WTC11 (cell line): ENCODE results near the gene SLC38A7. TPM values are rescaled to one million over a fixed set of nuclear protein-coding genes. Genes with fewer than 3 reads are reported as not detected.

Experiments used
- ATAC-seq: fragments of 200-7000 bp; cut with Tn5 transposase; 2 replicates; pipeline ENCODE4 v1.10.0; 2021; ENCODE audit warnings: mild to moderate bottlenecking, moderate library complexity
- CTCF ChIA-PET: fragments of 300-600 bp; sonication (Branson Sonifier 250); formaldehyde crosslinking; loops from one replicate; lab custom pipeline; 2021; ENCODE audit warnings: antibody characterized with exemption; lab: Charles Lee
- POLR2A ChIA-PET: fragments of 350-600 bp; sonication (Branson Sonifier 250); formaldehyde crosslinking; loops from one replicate; lab custom pipeline; 2021; ENCODE audit warnings: antibody characterized with exemption; lab: Charles Lee
- DNase-seq: peaks from one replicate; pipeline ENCODE4 v3.0.0; 2021; ENCODE audit warnings: low spot score
- H3K27ac Mint-ChIP-seq: 2 replicates; pipeline ENCODE4 v1.8.0; 2021; ENCODE audit warnings: mixed read lengths
- H3K27me3 Mint-ChIP-seq: 2 replicates; pipeline ENCODE4 v1.8.0; 2021; ENCODE audit warnings: low read depth, mild to moderate bottlenecking, moderate library complexity, mixed read lengths
- H3K36me3 Mint-ChIP-seq: 2 replicates; pipeline ENCODE4 v1.8.0; 2021; ENCODE audit warnings: mixed read lengths
- H3K4me1 Mint-ChIP-seq: 2 replicates; pipeline ENCODE4 v1.8.0; 2022; ENCODE audit warnings: mixed read lengths
- H3K4me3 Mint-ChIP-seq: 2 replicates; pipeline ENCODE4 v1.8.0; 2021; ENCODE audit warnings: mild to moderate bottlenecking, moderate library complexity, mixed read lengths
- H3K9me3 Mint-ChIP-seq: 2 replicates; pipeline ENCODE4 v1.8.0; 2021; ENCODE audit warnings: mixed read lengths
- ATF2 ChIP-seq: sonication (generic); formaldehyde crosslinking; IDR thresholded peaks from 2 replicates; pipeline ENCODE4 v1.8.1; 2022; ENCODE audit warnings: low read depth, missing genetic modification reagents, borderline replicate concordance
- E2F1 ChIP-seq: sonication (generic); formaldehyde crosslinking; IDR thresholded peaks from 2 replicates; pipeline ENCODE4 v1.8.0; 2022; ENCODE audit warnings: mild to moderate bottlenecking, missing genetic modification reagents
- ESRRA ChIP-seq: sonication (generic); formaldehyde crosslinking; IDR thresholded peaks from 2 replicates; pipeline ENCODE4 v1.8.1; 2022; ENCODE audit warnings: mild to moderate bottlenecking, missing genetic modification reagents, borderline replicate concordance
- GABPB1 ChIP-seq: sonication (generic); formaldehyde crosslinking; IDR thresholded peaks from 2 replicates; pipeline ENCODE4 v1.8.1; 2023; ENCODE audit warnings: mild to moderate bottlenecking, missing genetic modification reagents
- GRHL2 ChIP-seq: fragments of 250-450 bp; sonication (Bioruptor Pico); IDR thresholded peaks from 2 replicates; pipeline ENCODE4 v1.8.0; 2022; ENCODE audit warnings: mild to moderate bottlenecking, moderate library complexity; ENCODE audit not compliant: insufficient replicate concordance, severe bottlenecking
- GTF2I ChIP-seq: fragments of 250-450 bp; sonication (Bioruptor Pico); conservative IDR thresholded peaks from 2 replicates; pipeline ENCODE4 v1.4.0; 2021; ENCODE audit warnings: mild to moderate bottlenecking
- MXD4 ChIP-seq: fragments of 250-450 bp; sonication (Bioruptor Pico); IDR thresholded peaks from 2 replicates; pipeline ENCODE4 v1.8.0; 2021; ENCODE audit warnings: mild to moderate bottlenecking, moderate library complexity, borderline replicate concordance
- NFATC4 ChIP-seq: fragments of 250-450 bp; sonication (Bioruptor Pico); IDR thresholded peaks from 2 replicates; pipeline ENCODE4 v1.9.0; 2021; ENCODE audit warnings: mild to moderate bottlenecking
- NFE2L1 ChIP-seq: sonication (generic); formaldehyde crosslinking; IDR thresholded peaks from 2 replicates; pipeline ENCODE4 v1.8.1; 2023; ENCODE audit warnings: missing genetic modification reagents
- NR2C2 ChIP-seq: sonication (generic); formaldehyde crosslinking; IDR thresholded peaks from 2 replicates; pipeline ENCODE4 v1.8.0; 2022; ENCODE audit warnings: mild to moderate bottlenecking, missing genetic modification reagents
- NR3C1 ChIP-seq: sonication (generic); formaldehyde crosslinking; conservative IDR thresholded peaks from 2 replicates; pipeline ENCODE4 v1.8.1; 2023; ENCODE audit warnings: low read depth, mild to moderate bottlenecking, missing genetic modification reagents
- RELA ChIP-seq: sonication (generic); formaldehyde crosslinking; IDR thresholded peaks from 2 replicates; pipeline ENCODE4 v1.8.1; 2022; ENCODE audit warnings: missing genetic modification reagents, mild to moderate bottlenecking, borderline replicate concordance
- SP1 ChIP-seq: sonication (generic); formaldehyde crosslinking; conservative IDR thresholded peaks from 2 replicates; pipeline ENCODE4 v1.8.1; 2022; ENCODE audit warnings: missing genetic modification reagents
- TEAD1 ChIP-seq: sonication (generic); formaldehyde crosslinking; IDR thresholded peaks from 2 replicates; pipeline ENCODE4 v1.8.0; 2022; ENCODE audit warnings: mild to moderate bottlenecking, missing genetic modification reagents
- ZMAT4 ChIP-seq: fragments of 250-450 bp; sonication (Bioruptor Pico); IDR thresholded peaks from 2 replicates; pipeline ENCODE4 v1.9.0; 2021; ENCODE audit warnings: mild to moderate bottlenecking
- ZNF263 ChIP-seq: sonication (generic); formaldehyde crosslinking; IDR thresholded peaks from 2 replicates; pipeline ENCODE4 v1.8.1; 2022; ENCODE audit warnings: low read depth, mild to moderate bottlenecking, moderate library complexity, missing genetic modification reagents
- ZNF396 ChIP-seq: fragments of 250-450 bp; sonication (Bioruptor Pico); IDR thresholded peaks from 2 replicates; pipeline ENCODE4 v1.8.0; 2021; ENCODE audit warnings: mild to moderate bottlenecking, moderate library complexity, borderline replicate concordance
- total RNA-seq: library from RNA; stranded (reverse); gene quantifications from 3 replicates; pipeline ENCODE4 v1.2.3, GENCODE V29; 2021
- TF ChIP-seq, protein P1 (sequence below): sonication (generic); formaldehyde crosslinking; IDR thresholded peaks from 2 replicates; pipeline ENCODE4 v1.8.0; 2022; ENCODE audit warnings: mild to moderate bottlenecking, missing genetic modification reagents
- TF ChIP-seq, protein P2 (sequence below): fragments of 250-450 bp; sonication (Bioruptor Pico); IDR thresholded peaks from 2 replicates; pipeline ENCODE4 v1.8.0; 2021; ENCODE audit warnings: mild to moderate bottlenecking
- TF ChIP-seq, protein P3 (sequence below): fragments of 250-450 bp; sonication (Bioruptor Pico); IDR thresholded peaks from 2 replicates; pipeline ENCODE4 v1.9.0; 2021; ENCODE audit warnings: mild to moderate bottlenecking
- TF ChIP-seq, protein P4 (sequence below): sonication (generic); formaldehyde crosslinking; IDR thresholded peaks from 2 replicates; pipeline ENCODE4 v1.8.0; 2022; ENCODE audit warnings: mild to moderate bottlenecking, missing genetic modification reagents

The SLC38A7 gene
- total RNA-seq, 1 experiment from 2014 or later, result 23.1 TPM

DNA sequence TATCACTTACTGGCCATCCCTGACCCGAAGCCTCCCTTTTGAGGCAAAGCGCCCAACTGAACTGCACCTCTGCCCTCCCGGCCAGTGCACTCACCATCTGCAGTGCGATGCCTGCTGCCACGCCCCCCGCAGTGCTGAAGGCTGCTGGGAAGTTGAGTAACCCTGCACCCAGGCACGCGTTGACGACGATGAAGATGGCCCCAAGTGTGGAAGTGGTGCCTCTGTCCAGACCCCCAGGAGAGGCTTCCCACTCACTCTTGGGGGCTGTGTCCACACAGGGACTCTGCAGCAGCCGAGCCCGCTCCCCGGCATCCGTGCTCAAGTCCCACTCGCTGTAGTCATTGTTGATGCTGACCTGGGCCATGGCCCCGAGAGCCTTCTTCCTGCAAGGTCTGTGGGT, 4.8 kb downstream of the SLC38A7 start:
- POLR2A ChIA-PET, result no interaction called here
- ATAC-seq (no peak), DNase-seq (no peak)
- H3K4me3 Mint-ChIP-seq, result no peak overlapping the region
- TF ChIP-seq, protein P1, sequence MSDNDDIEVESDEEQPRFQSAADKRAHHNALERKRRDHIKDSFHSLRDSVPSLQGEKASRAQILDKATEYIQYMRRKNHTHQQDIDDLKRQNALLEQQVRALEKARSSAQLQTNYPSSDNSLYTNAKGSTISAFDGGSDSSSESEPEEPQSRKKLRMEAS (CRISPR knock-in tag), result no peak
- TF ChIP-seq, protein P2, sequence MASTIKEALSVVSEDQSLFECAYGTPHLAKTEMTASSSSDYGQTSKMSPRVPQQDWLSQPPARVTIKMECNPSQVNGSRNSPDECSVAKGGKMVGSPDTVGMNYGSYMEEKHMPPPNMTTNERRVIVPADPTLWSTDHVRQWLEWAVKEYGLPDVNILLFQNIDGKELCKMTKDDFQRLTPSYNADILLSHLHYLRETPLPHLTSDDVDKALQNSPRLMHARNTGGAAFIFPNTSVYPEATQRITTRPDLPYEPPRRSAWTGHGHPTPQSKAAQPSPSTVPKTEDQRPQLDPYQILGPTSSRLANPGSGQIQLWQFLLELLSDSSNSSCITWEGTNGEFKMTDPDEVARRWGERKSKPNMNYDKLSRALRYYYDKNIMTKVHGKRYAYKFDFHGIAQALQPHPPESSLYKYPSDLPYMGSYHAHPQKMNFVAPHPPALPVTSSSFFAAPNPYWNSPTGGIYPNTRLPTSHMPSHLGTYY, result no peak
- CTCF ChIA-PET, result no interaction called here
- no peaks in the 10 kb centered on the region for H3K9me3 Mint-ChIP-seq
- H3K27ac Mint-ChIP-seq, result no peak overlapping the region
- peaks cover 8% of the 10 kb centered on the region for H3K4me1 Mint-ChIP-seq
- no peaks in the 10 kb centered on the region for H3K27me3 Mint-ChIP-seq
- peaks cover 20% of the 10 kb centered on the region for H3K36me3 Mint-ChIP-seq

DNA sequence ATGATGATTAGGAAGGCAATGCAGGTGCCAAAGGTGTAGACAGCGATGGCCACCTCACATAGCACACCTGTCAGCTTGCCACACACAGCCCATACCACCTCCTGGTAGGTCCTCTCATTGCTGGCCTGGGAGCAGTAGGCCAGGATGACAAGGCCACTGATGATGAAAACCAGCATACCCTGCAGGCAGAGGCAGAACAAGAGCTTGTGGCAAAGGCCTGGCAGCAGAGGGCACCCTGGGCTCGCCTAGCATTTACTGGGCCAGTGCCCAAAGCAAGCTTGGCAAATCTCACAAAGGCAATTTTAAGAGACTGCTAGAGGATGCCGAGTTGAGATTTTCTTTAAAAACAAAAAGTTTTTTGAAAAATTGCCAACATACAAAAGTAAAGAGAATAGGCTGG, 5.9 kb downstream of the SLC38A7 start:
- no peak for DNase-seq
- H3K36me3 Mint-ChIP-seq, result peaks cover 21% of the 10 kb centered on the region

GRCh38 chr16:58678269-58678668, 6.3 kb downstream of the SLC38A7 start:
- H3K36me3 Mint-ChIP-seq, result peaks cover 21% of the 10 kb centered on the region
- CTCF ChIA-PET, result interaction anchor here (2.5 kb wide), 1 partner anchor 78 kb away, joined by 20 read pairs; no protein-coding TSS in a partner anchor
- TF ChIP-seq GABPB1 (CRISPR knock-in tag) (no peak), NR2C2 (CRISPR knock-in tag) (no peak)
- TF ChIP-seq, all 79 proteins: peak for 0
- no peak overlapping the region for H3K27ac Mint-ChIP-seq
- no peak for ATAC-seq
- no peaks in the 10 kb centered on the region for H3K9me3 Mint-ChIP-seq
- H3K4me3 Mint-ChIP-seq, result no peak overlapping the region
- H3K4me1 Mint-ChIP-seq, result 0 out of 2 replicates have a peak, but pooled peaks cover 2% of the 10 kb centered on the region
- no peak for DNase-seq
- POLR2A ChIA-PET, result no interaction called here
- H3K27me3 Mint-ChIP-seq, result no peaks in the 10 kb centered on the region

More for the DNA sequence above, 5.9 kb downstream of the SLC38A7 start:
- Mint-ChIP-seq H3K27ac (no peak overlapping the region), H3K4me1 (peaks cover 4% of the 10 kb centered on the region), H3K27me3 (no peaks in the 10 kb centered on the region), H3K9me3 (no peaks in the 10 kb centered on the region), H3K4me3 (no peak overlapping the region)
- no peak for ATAC-seq
- TF ChIP-seq, protein P3, sequence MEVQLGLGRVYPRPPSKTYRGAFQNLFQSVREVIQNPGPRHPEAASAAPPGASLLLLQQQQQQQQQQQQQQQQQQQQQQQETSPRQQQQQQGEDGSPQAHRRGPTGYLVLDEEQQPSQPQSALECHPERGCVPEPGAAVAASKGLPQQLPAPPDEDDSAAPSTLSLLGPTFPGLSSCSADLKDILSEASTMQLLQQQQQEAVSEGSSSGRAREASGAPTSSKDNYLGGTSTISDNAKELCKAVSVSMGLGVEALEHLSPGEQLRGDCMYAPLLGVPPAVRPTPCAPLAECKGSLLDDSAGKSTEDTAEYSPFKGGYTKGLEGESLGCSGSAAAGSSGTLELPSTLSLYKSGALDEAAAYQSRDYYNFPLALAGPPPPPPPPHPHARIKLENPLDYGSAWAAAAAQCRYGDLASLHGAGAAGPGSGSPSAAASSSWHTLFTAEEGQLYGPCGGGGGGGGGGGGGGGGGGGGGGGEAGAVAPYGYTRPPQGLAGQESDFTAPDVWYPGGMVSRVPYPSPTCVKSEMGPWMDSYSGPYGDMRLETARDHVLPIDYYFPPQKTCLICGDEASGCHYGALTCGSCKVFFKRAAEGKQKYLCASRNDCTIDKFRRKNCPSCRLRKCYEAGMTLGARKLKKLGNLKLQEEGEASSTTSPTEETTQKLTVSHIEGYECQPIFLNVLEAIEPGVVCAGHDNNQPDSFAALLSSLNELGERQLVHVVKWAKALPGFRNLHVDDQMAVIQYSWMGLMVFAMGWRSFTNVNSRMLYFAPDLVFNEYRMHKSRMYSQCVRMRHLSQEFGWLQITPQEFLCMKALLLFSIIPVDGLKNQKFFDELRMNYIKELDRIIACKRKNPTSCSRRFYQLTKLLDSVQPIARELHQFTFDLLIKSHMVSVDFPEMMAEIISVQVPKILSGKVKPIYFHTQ (CRISPR knock-in tag), result no peak
- TF ChIP-seq E2F1 (CRISPR knock-in tag) (no peak), ZNF396 (CRISPR knock-in tag) (no peak), GABPB1 (CRISPR knock-in tag) (no peak), ZMAT4 (CRISPR knock-in tag) (no peak)
- TF ChIP-seq, protein P4, sequence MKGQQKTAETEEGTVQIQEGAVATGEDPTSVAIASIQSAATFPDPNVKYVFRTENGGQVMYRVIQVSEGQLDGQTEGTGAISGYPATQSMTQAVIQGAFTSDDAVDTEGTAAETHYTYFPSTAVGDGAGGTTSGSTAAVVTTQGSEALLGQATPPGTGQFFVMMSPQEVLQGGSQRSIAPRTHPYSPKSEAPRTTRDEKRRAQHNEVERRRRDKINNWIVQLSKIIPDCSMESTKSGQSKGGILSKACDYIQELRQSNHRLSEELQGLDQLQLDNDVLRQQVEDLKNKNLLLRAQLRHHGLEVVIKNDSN (CRISPR knock-in tag), result no peak
- CTCF ChIA-PET, result interaction anchor here (2.5 kb wide), 1 partner anchor 78 kb away, joined by 20 read pairs; no protein-coding TSS in a partner anchor
- POLR2A ChIA-PET, result no interaction called here

GRCh38 chr16:58670946-58671583, 13.5 kb downstream of the SLC38A7 start:
- ChIA-PET CTCF (interaction anchor here (1.9 kb wide), 1 partner anchor 85 kb away, joined by 4 read pairs; no protein-coding TSS in a partner anchor), POLR2A (no interaction called here)
- DNase-seq (no peak), ATAC-seq (no peak)
- Mint-ChIP-seq H3K27ac (no peak overlapping the region), H3K9me3 (no peaks in the 10 kb centered on the region), H3K4me1 (no peaks in the 10 kb centered on the region), H3K4me3 (no peak overlapping the region), H3K27me3 (no peaks in the 10 kb centered on the region), H3K36me3 (peaks cover 32% of the 10 kb centered on the region)
- TF ChIP-seq SP1 (no peak), ZNF263 (CRISPR knock-in tag) (no peak), ATF2 (CRISPR knock-in tag) (no peak), RELA (no peak), NFATC4 (CRISPR knock-in tag) (no peak), GRHL2 (CRISPR knock-in tag) (no peak), TEAD1 (CRISPR knock-in tag) (no peak), NFE2L1 (CRISPR knock-in tag) (no peak), MXD4 (CRISPR knock-in tag) (no peak), ESRRA (CRISPR knock-in tag) (no peak), NR3C1 (CRISPR knock-in tag) (no peak), GTF2I (CRISPR knock-in tag) (no peak)
